HG02973 (cell line): ENCODE measurements around the gene EEF2K.

Experiments used
- ATAC-seq: cut with Tn5 transposase; IDR thresholded peaks from one replicate; pipeline ENCODE4 v1.9.1; 2021; ENCODE audit warnings: moderate library complexity; ENCODE audit not compliant: unreplicated experiment

The EEF2K gene

GRCh38 chr16:22314661-22315626 is 108.9 kb downstream of the EEF2K start:
- ATAC-seq, result no peak

DNA sequence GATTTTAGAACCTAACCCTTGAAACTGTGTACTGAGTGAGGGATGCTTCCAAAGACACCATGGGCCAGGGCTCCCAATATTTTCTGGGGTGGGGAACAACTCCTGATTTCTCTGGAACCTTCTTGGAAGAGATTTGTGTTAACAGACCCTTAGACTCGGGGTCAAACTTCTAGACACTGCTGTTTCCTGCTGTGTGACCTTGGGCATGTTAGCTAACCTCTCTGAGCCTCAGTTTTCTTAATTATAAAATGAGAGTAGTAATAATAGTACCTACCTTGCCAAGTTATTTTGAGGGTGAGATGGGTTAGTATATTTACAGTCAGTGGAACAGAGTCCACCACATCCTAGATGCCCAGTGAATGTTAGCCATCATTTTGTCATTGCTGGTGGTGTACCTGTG is 109.9 kb downstream of the EEF2K start:
- ATAC-seq, result no peak

- no peak for ATAC-seq
These were observed 110.3 kb downstream of the EEF2K start for GRCh38 chr16:22316411-22316811.

GRCh38 chr16:22317001-22317530 is 111.0 kb downstream of the EEF2K start:
- ATAC-seq, result no peak

GRCh38 chr16:22317625-22318024 is 111.5 kb downstream of the EEF2K start:
- ATAC-seq, result no peak

- no peak for ATAC-seq
These were observed 112.7 kb downstream of the EEF2K start for GRCh38 chr16:22318690-22319358.

DNA sequence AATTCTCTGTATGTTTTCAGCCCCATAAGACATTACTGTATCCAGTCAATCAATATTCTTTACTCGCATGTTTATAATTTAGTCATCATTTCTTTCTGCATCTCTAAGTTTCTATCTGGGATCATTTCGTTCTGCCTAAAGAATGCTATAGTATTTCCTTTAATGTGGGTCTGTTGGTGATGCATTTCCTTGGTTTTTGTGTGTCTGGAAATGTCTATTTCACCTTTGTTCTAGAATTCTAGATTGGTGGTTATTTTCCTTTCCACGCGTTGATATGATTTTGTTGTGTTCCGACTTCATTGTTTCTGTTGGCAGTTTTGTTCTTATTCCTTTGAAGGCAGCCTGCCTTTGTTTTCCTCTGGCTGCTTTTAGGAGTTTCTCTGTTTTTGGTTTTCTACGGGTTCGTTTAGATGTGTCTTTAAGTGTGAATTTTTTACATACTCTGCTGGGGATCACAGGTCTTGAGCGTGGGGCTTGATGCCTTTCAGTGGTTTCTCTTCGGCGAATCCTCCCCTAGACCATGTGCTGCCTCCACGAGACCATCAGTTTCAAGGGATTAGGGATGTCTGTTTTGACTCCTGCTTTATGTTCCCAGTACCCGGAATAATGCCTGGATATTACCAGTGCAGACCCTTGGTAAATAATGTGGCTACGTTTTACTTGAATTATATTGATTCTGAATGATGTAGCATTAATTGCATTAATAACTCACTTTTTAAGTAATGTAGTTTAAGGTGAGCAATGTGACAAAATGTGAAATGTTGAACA is 114.7 kb downstream of the EEF2K start:
- no peak for ATAC-seq

DNA sequence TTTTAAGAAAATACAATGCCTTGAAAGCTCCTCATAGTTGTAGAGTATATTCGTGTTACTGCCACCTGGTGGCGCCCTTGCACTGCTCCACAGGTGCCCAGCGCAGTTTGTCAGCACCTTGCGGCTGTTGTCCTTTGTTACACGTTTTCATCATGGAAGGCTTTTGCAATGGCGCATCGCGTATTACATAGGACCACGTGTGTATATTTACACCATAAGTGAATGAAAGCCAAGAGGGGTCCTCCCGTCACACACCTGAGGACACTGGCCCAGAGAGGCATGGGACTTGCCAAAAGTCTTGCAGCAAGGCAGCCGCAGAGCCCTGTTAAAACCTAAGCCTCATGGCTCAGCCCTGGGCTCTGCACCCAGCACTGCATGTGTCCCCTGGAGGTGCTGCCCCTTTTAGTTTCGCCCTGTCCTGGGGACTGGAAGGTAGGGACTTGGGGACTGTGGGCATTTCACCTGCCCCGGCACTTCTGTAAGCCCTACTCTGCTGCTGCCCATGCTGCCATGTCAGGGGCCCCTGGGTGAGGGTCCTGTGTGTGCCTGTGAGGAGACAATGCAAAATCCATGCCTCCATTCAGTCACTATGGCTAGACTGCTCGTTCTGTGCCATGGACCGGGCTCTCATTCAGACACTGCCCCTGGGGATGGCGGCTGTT is 115.4 kb downstream of the EEF2K start:
- ATAC-seq, result no peak

DNA sequence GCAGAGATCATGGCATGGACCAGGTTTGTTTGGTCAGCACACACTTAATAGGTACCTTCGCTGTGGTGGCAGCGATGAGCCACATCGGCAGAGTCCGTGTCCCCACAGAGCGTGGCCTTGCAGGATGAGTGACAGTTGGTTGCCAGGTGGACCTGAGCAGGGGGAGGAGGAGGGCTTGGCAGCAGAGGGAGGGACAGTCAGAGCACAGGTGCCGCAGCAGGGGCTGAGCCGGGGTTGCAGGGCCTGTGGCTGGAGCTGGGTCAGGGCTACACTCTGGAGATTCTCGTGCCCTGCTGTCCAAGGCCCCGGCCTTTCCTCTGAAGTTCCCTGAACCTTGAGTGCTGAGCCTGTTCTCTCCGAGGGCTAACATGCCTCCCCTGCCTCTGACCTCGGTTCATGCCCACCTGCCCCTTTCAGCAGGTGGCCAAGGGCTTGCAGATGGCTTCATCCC is 116.0 kb downstream of the EEF2K start:
- no peak for ATAC-seq

GRCh38 chr16:22322741-22323140 is 116.7 kb downstream of the EEF2K start:
- no peak for ATAC-seq

DNA sequence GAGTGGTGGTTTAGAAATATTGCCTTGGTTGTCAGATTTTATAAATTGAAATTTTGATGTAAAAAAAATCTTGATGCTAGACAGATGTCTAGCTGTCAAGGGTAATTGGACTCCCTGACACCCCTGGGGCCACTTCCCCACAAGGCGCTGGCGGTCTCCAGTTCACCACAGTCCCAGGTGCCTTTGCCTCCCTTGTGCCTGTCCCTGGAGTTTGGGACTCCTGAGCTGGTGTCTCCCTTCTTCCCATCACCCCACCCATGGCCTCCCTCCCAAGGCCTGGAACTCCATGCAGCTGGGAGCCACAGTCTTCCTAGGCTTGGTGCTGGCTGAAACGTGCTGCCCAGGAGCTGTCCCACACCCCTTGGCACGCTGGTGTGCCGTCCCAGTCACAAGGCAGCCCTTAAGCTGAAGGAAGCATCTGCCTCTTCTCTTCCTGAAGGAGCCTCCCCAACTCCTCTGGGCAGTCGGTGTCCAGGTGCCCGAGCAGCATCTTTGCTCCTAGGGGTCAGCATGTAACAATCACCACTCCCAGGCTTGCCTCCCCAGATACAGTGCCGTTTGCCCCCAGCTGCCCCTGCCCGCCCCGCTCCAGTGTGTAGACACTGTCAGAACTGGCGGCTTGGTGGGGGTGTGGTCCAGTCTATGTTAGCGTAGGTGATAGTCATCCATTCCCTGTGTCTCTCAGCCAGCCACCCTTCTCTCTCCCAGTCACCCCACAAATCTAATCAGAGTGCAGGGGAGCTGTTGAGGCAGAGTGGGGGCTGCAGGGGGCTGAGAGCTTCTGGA is 117.3 kb downstream of the EEF2K start:
- ATAC-seq, result no peak

DNA sequence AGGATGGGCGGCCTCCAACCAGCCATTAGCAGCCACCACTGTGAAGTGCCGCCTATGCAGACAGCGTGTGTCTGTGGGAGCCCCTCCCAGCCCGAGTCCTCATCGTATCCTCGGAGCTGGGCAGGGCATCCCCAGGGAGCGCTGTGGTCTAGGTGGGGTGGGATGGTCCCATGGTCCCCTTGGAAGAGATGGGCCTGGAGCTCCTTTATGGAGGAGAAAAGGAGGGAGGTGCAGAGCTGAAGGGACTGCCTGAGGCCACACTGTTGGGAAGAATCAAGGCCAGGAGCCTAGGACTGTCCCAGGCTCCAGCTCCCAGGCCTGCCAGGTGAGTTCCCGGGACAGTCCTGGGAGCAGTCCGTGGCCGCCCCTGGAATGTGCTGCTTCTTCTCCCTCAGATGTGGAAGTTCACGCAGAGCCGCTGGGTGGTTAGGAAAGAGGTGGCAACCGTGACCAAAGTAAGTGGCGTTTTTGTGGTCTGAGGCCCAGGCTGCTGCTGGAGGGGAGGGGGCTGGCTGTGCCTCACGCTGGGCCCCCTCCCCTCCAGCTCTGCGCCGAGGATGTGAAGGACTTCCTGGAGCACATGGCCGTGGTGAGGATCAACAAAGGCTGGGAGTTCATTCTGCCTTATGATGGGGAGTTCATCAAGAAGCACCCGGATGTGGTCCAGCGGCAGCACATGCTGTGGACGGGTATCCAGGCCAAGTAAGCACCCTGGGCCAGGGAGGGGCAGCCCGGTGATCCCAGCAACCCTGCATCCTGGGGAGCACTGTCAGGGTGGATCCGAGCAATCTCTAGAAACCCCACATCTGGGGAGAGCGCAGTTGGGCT is 118.1 kb downstream of the EEF2K start:
- no peak for ATAC-seq

DNA sequence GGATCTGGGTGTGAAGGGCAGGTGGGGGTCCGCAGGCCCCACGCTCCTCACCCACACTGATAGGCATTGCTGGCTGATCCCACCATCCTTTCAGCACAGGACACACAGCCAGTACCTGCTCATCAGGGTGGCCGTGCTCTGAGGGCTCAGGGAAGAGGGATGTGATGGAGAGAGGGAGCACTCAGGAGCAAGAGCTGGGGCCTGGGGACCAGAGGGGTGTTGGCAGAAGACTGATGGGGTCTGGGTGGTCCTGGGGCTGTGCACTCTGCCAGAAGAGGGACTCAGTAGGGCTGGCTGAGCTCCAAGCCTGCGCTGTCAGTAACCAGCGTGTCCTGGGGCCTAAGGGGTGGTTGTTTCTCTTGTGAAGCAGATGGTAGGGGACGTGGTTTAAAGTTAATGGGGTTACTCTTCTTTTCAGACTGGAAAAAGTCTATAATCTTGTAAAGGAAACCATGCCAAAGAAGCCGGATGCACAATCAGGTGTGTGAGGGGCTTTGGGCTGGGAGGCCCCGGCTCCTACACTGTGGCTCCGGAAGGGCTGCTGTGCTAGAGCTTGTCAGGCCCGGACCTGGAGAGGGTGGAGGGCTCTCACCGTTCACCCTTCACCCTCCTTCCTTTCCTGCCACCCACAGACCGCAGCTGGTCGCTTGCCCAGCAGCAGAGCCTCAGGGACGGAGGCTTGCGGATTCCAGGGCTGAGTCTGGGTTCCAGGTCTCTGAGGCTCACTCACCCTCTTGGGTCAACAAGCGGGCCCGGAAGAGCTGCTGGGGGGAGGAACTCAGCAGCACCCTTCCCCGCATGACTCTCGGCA is 118.9 kb downstream of the EEF2K start:
- no peak for ATAC-seq

- ATAC-seq, result no peak
These were observed 119.7 kb downstream of the EEF2K start for GRCh38 chr16:22325598-22326368.

- ATAC-seq, result no peak
These were observed 120.2 kb downstream of the EEF2K start for GRCh38 chr16:22326369-22326652.

GRCh38 chr16:22326771-22327445 is 120.8 kb downstream of the EEF2K start:
- ATAC-seq, result no peak

DNA sequence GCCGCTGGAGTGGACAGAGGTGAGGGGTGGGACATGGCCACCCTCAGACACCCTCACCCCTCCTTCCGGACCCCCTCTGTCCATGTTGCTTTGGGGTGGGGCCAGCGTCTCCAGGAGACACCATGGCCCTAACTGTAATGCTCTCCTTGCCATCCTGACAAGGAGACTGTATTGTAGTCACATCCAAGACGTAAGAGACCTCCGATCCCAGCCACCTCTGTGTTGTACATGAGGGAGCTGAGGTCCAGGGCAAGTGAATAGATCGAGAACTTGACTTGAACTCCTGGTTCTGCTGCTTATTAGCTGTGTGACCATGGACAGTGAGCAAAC is 121.3 kb downstream of the EEF2K start:
- no peak for ATAC-seq
